GM13976 (cell line): ENCODE measurements around the gene SUCNR1.

ENCODE experiments used
- DNase-seq: peaks from one replicate; pipeline ENCODE4 v3.0.0; 2012; ENCODE audit warnings: low spot score
- CTCF ChIP-seq: IDR thresholded peaks from 2 replicates; pipeline ENCODE4 v1.5.1; 2012; ENCODE audit warnings: borderline replicate concordance, mild to moderate bottlenecking; ENCODE audit not compliant: insufficient read depth; ENCODE audit errors: extremely low read depth, missing control alignments, control extremely low read depth
- in situ Hi-C: fragments of 300-500 bp; cut with MboI; formaldehyde crosslinking; loops from one replicate; pipeline ENCODE4 v1.12.0; 2022; ENCODE audit warnings: low sequenced_read_pairs, mixed read lengths, inconsistent platforms; ENCODE audit not compliant: unreplicated experiment

The SUCNR1 gene

GRCh38 chr3:151931171-151931570 lies 57.7 kb downstream of the SUCNR1 start:
- no peak for TF ChIP-seq CTCF
- in situ Hi-C loops, result no loop called here
- DNase-seq, result no peak

DNA sequence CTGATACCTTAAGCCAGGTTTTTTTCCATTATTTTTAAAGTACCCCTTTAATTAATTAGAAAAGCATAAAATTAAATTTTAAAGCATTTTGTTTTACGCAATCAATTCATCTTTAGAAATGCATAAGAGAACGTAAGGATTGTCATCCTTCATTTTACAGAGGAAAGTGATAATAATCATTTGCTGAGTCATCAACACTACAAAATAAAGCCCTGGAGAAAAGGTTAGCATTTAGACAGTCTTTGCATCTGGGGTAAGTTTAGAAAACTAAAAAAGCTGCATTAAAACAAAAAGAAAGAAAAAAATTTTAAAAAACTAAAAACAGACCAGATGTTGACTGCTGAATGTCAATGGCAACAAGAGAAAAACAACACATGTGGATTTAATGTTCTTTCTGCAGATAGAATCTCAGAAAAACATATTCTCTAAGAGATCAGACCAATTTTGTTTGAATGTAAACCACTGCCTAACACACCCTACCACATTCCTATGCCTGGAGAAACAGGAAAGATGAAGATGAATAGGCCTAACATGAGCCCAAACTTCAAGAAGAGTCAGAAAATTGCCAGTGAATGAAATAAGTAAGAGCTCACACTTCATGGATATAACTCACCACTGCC lies 59.9 kb downstream of the SUCNR1 start:
- in situ Hi-C loops, result no loop called here
- no peak for TF ChIP-seq CTCF
- DNase-seq, result no peak
